PC-9 (cell line): ENCODE measurements around the gene SLAMF1. TPM values are rescaled to one million over a fixed set of nuclear protein-coding genes. Genes with fewer than 3 reads are reported as not detected.

Source experiments
- BruUV-seq: library from RNA; stranded (reverse); fragments of 400-500 nt; replicated peaks from 2 replicates; lab custom pipeline; 2021; lab: Mats Ljungman, UMichigan
- CTCF ChIA-PET: fragments of 300-600 bp; sonication (Branson Sonifier 250); formaldehyde crosslinking; loops from one replicate; lab custom pipeline; 2022; ENCODE audit warnings: antibody characterized with exemption; lab: Charles Lee
- POLR2A ChIA-PET: fragments of 300-600 bp; sonication (Branson Sonifier 250); formaldehyde crosslinking; loops from one replicate; lab custom pipeline; 2022; ENCODE audit warnings: antibody characterized with exemption; ENCODE audit not compliant: unreplicated experiment; lab: Charles Lee
- DNase-seq, 2 experiments: peaks; one replicate each; pipeline versions ENCODE4 v3.0.0 to v3.0.0-alpha.2; 2015 to 2022; ENCODE audit warnings: mixed read lengths in 1 of 2
- H2AFZ ChIP-seq: fragments of 200-600 bp; sonication (generic); 2 replicates; pipeline ENCODE4 v1.8.1; 2017; ENCODE audit warnings: antibody characterized with exemption
- H3F3A ChIP-seq: fragments of 200-600 bp; sonication (generic); 2 replicates; pipeline ENCODE4 v1.8.1; 2017; ENCODE audit warnings: antibody characterized with exemption, mild to moderate bottlenecking, low read depth; ENCODE audit not compliant: insufficient read depth
- H3K27ac ChIP-seq: fragments of 200-600 bp; sonication (generic); 2 replicates; pipeline ENCODE4 v1.6.1; 2016; ENCODE audit warnings: mixed run types
- H3K27me3 ChIP-seq: fragments of 200-600 bp; sonication (generic); 2 replicates; pipeline ENCODE4 v1.6.1; 2016; ENCODE audit warnings: low read depth, mixed run types; ENCODE audit not compliant: insufficient read depth
- H3K36me3 ChIP-seq: fragments of 200-600 bp; sonication (generic); 2 replicates; pipeline ENCODE4 v1.6.1; 2016; ENCODE audit warnings: low read depth, mixed run types
- H3K4me1 ChIP-seq: fragments of 200-600 bp; sonication (generic); replicated peaks from 2 replicates; pipeline ENCODE4 v1.6.1; 2016; ENCODE audit warnings: mixed run types; ENCODE audit not compliant: insufficient read depth
- H3K4me2 ChIP-seq: fragments of 200-600 bp; sonication (generic); 2 replicates; pipeline ENCODE4 v1.6.1; 2017; ENCODE audit warnings: mixed run types
- H3K4me3 ChIP-seq: fragments of 200-600 bp; sonication (generic); 2 replicates; pipeline ENCODE4 v1.6.1; 2016; ENCODE audit warnings: mixed run types
- H3K79me2 ChIP-seq: fragments of 200-600 bp; sonication (generic); 2 replicates; pipeline ENCODE4 v1.6.1; 2017; ENCODE audit warnings: low read depth, mixed run types
- H3K9me2 ChIP-seq: fragments of 200-600 bp; sonication (generic); 2 replicates; pipeline ENCODE4 v1.8.1; 2017; ENCODE audit warnings: mild to moderate bottlenecking; ENCODE audit not compliant: insufficient read depth
- H3K9me3 ChIP-seq: fragments of 200-600 bp; sonication (generic); 2 replicates; pipeline ENCODE4 v1.8.1; 2016; ENCODE audit warnings: low read depth; ENCODE audit not compliant: insufficient read depth
- H4K20me1 ChIP-seq: fragments of 200-600 bp; sonication (generic); 2 replicates; pipeline ENCODE4 v1.8.1; 2017; ENCODE audit not compliant: insufficient read depth
- CTCF ChIP-seq: fragments of 200-600 bp; sonication (generic); conservative IDR thresholded peaks from 2 replicates; pipeline ENCODE4 v1.6.1; 2017; ENCODE audit warnings: mixed run types, antibody characterized with exemption, mild to moderate bottlenecking, moderate library complexity
- EZH2 ChIP-seq: fragments of 200-600 bp; sonication (generic); IDR thresholded peaks from 2 replicates; pipeline ENCODE4 v1.8.0; 2017; ENCODE audit warnings: antibody characterized with exemption, low read depth
- intact Hi-C: fragments of 100-400 bp; cut with micrococcal nuclease; formaldehyde crosslinking; loops from one replicate; pipeline ENCODE4 v1.10.0; 2022; ENCODE audit not compliant: unreplicated experiment
- total RNA-seq: library from RNA; stranded (reverse); gene quantifications from 2 replicates; pipeline ENCODE4 v1.2.3, GENCODE V29; 2021

Gene SLAMF1
- total RNA-seq, 1 experiment from 2014 or later, result not detected

GRCh38 chr1:160665330-160666078 is 18.7 kb upstream of the SLAMF1 start:
- ChIA-PET POLR2A (no interaction called here), CTCF (no interaction called here)
- H3K4me2 ChIP-seq, result no peak overlapping the region
- TF ChIP-seq EZH2, result no peak
- TF ChIP-seq CTCF, result no peak
- no peaks in the 10 kb centered on the region for H3F3A ChIP-seq
- H3K9me2 ChIP-seq, result no peaks in the 10 kb centered on the region
- H3K27me3 ChIP-seq, result peaks cover 31% of the 10 kb centered on the region
- H3K79me2 ChIP-seq, result no peaks in the 10 kb centered on the region
- H4K20me1 ChIP-seq, result no peaks in the 10 kb centered on the region
- H3K36me3 ChIP-seq, result no peaks in the 10 kb centered on the region
- no peak overlapping the region for H3K27ac ChIP-seq
- H3K4me1 ChIP-seq, result no peaks in the 10 kb centered on the region
- no peak for DNase-seq
- BruUV-seq, result no TSS peak
- no peaks in the 10 kb centered on the region for H3K9me3 ChIP-seq
- H3K4me3 ChIP-seq, result no peak overlapping the region
- intact Hi-C loops, result no loop called here
- no peak overlapping the region for H2AFZ ChIP-seq

GRCh38 chr1:160664573-160665051 is 17.8 kb upstream of the SLAMF1 start:
- DNase-seq, result no peak
- Histone ChIP-seq H3F3A (no peaks in the 10 kb centered on the region), H3K36me3 (no peaks in the 10 kb centered on the region), H2AFZ (no peak overlapping the region), H3K4me1 (no peaks in the 10 kb centered on the region), H3K79me2 (no peaks in the 10 kb centered on the region), H3K9me2 (no peaks in the 10 kb centered on the region), H3K4me3 (no peak overlapping the region), H3K9me3 (no peaks in the 10 kb centered on the region), H3K4me2 (no peak overlapping the region), H3K27ac (no peak overlapping the region), H4K20me1 (no peaks in the 10 kb centered on the region), H3K27me3 (peaks cover 29% of the 10 kb centered on the region)
- no TSS peak for BruUV-seq
- intact Hi-C loops, result no loop called here
- ChIA-PET CTCF (no interaction called here), POLR2A (no interaction called here)
- TF ChIP-seq EZH2 (no peak), CTCF (no peak)

- Histone ChIP-seq H3K79me2 (no peaks in the 10 kb centered on the region), H3F3A (no peaks in the 10 kb centered on the region), H3K27ac (no peak overlapping the region), H2AFZ (no peak overlapping the region), H3K4me2 (no peak overlapping the region), H4K20me1 (no peaks in the 10 kb centered on the region), H3K27me3 (peaks cover 41% of the 10 kb centered on the region), H3K4me3 (no peak overlapping the region), H3K36me3 (no peaks in the 10 kb centered on the region), H3K9me3 (no peaks in the 10 kb centered on the region), H3K4me1 (no peaks in the 10 kb centered on the region), H3K9me2 (no peaks in the 10 kb centered on the region)
- DNase-seq, result no peak
- ChIA-PET CTCF (no interaction called here), POLR2A (interaction anchor here (0.6 kb wide), 1 partner anchor 1875 kb away, joined by 7 read pairs; no protein-coding TSS in a partner anchor)
- TF ChIP-seq EZH2 (no peak), CTCF (no peak)
- intact Hi-C loops, result no loop called here
- no TSS peak for BruUV-seq
These were observed 16.1 kb upstream of the SLAMF1 start for GRCh38 chr1:160662910-160663309.
